ENCODE measurements around the gene UPP1.

GRCh38 chr7:48132792-48133191 is 43.7 kb downstream of the UPP1 start:
- TF ChIP-seq EP300 (IDR thresholded peaks at IDR 0.05) = no peak
- TF ChIP-seq CTCF (IDR thresholded peaks at IDR 0.05) = no peak
- TF ChIP-seq POLR2A (IDR thresholded peaks at IDR 0.05) = no peak
